ENCODE data around the gene MZB1. TPM values are rescaled to one million over a fixed set of nuclear protein-coding genes. Genes with fewer than 3 reads are reported as not detected.

Gene MZB1
- total and polyA plus RNA-seq, 2 of the 13 experiments (the other 11 are each of a cell fraction or from before 2014, with no cell fraction given) = 0.31 to 0.40 TPM

DNA sequence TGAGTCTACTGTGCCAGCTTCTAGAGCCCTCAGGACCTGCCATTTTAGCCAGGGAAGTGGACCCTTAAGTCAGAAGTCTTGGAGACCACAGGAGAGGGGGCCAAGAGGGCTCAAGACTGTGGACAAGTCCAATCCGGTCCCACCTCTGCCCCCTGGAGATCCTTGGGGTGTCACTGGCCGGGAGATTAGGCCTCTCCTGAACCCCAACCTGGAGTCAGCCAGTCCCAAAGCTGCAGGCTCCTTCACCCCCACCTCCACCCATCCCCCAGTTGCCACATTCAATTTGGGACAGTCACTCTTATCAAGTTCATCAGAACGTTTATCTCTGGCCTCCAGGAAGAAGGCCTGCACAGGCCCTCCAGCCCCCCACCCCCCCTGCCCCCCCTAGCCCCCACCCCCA, 6.9 kb downstream of the MZB1 start (continued):
- TF ChIP-seq BCLAF1 (IDR thresholded peaks at IDR 0.05) (no peak), ZBTB8A (CRISPR knock-in tag; IDR thresholded peaks at IDR 0.05; ENCODE audit: borderline replicate concordance, low read depth) (no peak), ZNF687 (CRISPR knock-in tag; IDR thresholded peaks at IDR 0.05) (peak; percentile 4; the same call in 1 of the 2 replicates), SYNCRIP (IDR thresholded peaks at IDR 0.05; ENCODE audit: insufficient read depth, low read depth, low read length) (no peak), MEF2D (CRISPR knock-in tag; IDR thresholded peaks at IDR 0.05) (no peak), ZNF605 (CRISPR knock-in tag; IDR thresholded peaks at IDR 0.05) (0 out of 2 replicates have a peak, but pooled peaks have one; percentile 7), TFE3 (CRISPR knock-in tag; IDR thresholded peaks at IDR 0.05) (no peak), SAFB2 (CRISPR knock-in tag; IDR thresholded peaks at IDR 0.05; ENCODE audit: borderline replicate concordance, low read depth) (no peak), POLR2AphosphoS5 (IDR thresholded peaks at IDR 0.05; ENCODE audit: low read depth, low read length) (no peak)
